Germinal center (tissue), 1 donor: ENCODE data around the gene DAO.
"Not testable (repeated sequence)": the region's sequence is repeated elsewhere in the genome, so short reads cannot be mapped to it uniquely, and the experiment has no call there.

Experiments
- DNase-seq: peaks from one replicate; pipeline ENCODE4 v3.0.0; 2012; ENCODE audit warnings: mixed read lengths, low spot score

The DAO gene

DNA sequence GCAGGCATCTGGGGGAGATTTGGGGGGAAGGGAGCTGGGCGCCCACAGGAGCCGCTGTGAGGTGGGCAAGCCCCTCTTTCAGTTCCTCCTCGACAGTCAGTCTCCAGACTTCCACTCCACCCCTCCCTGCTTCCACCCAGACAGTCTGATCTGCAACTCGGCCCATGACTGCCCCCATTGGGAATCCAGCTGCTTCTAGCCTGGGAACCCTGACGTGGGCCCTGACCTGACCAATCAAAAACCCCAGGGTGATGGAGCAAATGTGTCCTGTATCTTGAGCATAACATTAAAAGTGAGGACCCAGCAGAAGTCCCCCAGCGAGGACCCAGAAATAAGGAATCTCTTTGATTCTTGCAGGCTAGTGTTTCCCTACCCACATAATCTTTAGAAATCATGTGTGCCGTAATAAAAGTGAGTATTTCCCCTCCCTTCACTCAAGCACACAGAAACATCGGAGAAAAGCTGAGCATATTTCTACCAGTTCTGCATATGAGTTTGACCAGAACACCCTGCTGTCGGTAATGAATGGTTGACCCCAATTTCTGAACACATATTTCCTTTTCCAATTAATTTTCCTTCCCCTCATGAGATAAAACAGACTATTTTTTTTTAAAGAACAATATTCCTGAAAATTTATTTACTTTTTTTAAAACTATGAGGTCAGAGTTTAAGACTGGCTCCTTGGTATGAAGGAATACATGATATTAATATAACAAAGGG, 28.9 kb upstream of the DAO start:
- DNase-seq, result peak; percentile 36

DNA sequence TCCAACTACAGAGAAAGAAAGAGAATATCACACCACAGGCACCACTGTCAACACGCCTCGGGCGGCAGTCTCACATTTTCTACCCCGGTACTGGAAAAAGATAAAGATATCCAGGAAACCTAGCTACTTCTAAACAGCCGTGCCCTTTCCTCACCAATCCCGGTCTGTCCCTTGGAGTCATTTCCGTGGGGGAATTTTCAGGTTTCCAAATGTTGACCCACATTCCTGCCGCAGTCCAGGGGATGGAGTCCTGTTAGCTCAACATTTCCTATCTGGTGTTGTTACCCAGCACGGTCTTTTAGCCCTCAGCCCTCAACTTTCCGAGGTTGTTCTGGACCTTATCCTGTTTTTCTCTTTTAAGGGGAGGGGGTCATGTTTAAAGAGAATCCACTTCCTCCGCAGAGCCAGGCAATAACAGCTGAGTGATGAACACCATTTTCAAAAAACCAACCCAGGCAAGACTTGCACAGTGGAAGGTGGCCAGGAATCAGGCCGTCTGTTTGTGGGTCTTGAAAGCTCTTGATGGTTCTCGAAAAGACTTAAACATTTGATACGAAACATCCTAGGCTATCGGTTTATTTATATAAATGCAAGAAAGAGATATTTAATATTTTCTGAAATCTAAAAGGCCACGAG, 27.1 kb upstream of the DAO start:
- DNase-seq, result no peak

DNA sequence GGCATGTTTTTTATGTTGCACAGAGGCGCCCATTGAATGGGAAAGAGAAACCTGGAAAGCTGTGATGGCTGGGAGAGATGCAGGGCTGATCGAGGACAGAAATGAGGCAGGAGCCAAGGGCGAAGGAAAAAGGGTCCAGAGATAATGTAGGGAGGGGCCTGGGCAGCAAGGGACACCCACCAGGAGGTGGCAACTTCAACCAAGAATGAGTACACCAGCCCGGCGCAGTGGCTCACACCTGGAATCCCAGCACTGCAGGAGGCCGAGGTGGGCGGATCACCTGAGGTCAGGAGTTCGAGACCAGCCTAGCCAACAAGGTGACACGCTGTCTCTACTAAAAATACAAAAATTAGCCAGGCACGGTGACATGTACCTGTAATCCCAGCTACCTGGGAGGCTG, 26.5 kb upstream of the DAO start:
- DNase-seq, result no peak

DNA sequence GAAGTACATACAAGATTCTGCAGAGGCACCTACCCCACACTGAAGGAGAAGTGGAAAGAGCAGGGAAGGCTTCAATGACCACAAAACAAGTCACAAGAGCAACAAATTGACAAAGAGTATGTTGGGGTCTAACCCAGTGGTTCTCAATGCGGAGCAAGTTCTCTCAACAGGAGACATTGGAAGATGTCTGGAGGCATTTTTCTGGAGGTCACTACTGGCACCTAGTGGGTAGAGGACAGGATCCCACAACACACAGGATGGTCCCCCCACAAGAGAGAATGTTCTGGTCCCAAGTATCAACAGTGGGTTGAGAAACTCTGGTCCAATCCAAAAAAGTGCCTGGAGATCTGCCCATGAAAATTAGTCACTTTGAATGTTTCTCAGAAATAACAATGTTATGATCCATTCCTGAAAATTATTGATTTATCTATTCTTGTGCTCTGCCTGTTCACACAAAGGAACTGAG, 25.9 kb upstream of the DAO start:
- no peak for DNase-seq

DNA sequence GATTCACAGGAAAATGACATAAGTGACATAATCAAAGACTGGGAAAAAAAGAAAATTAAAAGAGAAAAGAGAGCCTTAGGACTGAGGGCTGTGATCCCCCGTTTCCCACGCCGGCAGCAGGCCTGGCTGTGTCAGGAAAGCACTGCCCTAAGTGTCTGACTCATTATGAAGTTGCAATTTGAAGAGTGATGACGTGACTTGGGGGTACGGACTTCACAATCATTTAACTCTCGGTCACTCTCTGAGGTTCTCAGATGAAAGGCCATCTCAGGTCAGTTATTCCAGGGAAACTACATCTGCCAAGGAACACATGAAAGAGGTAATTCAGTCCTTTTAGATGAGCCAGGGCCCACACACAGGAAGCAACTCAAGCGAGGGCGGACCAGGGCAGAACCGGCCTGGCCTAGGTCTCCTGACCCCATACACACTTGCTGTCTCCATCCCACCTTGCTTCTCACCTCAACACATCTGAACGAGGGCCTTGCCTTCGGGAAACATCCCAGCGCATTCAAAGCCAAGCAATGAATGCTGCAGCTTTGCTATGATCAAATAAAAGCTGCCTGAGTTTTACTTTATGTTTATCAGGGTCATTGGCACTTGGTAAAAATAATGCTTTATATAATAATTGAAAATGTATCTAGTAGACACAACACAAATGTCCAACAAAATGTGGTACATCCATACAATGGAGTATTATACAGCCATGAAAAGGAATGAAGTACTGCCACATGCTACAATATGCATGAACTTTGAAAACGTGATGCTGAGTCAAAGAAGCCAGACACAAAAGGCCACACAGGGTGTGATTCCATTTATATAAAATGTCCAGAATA, 25.2 kb upstream of the DAO start:
- DNase-seq, result no peak

DNA sequence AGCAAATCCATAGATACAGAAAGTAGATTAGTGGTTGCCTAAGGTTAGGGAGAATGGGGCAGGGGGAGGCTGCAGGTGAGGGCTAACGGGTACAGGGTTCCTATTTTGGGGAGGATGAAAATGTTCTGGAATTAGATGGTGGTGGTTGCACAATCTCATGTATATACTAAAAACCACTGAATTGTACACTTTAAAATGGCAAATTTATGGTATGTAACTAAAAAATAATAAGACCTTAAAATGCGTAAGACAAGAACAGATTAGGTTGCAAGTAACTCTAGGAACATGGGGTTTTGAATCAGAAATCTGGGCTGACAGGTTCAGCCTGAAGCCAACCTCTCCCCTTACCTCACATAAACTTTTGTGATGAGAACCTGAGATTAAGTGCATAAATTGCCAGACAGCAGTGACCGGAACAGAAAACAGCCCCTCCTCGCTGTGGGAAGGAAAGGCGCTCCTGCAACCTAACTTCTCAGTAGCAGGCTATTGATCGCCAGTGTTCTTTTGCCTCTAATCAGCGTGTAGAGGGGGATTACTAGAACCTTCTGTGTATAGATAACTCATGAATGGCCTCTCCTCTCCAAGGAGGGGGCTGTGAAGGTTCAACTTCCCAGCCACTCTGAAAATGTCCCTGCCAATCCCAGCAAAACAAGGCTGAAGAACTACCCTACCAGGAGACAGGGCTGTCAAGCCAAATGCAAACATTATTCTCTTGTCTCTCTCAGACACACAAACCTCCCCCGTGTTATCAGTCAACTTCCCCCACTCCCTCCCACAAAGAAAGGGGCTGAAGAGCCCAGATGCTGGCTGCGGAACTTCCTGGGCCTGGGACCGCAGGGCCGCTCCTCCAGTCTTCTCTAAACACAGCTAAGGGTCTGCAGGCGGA, 24.4 kb upstream of the DAO start:
- no peak for DNase-seq

GRCh38 chr12:108856170-108856427, 23.8 kb upstream of the DAO start:
- no peak for DNase-seq

GRCh38 chr12:108856428-108857157, 23.3 kb upstream of the DAO start:
- DNase-seq, result no peak

GRCh38 chr12:108857158-108857407, 22.8 kb upstream of the DAO start:
- DNase-seq, result no peak

- DNase-seq, result no peak
Observed at GRCh38 chr12:108858311-108859074, 21.4 kb upstream of the DAO start.

- not testable (repeated sequence) for DNase-seq
Observed at GRCh38 chr12:108859141-108859922, 20.6 kb upstream of the DAO start.

DNA sequence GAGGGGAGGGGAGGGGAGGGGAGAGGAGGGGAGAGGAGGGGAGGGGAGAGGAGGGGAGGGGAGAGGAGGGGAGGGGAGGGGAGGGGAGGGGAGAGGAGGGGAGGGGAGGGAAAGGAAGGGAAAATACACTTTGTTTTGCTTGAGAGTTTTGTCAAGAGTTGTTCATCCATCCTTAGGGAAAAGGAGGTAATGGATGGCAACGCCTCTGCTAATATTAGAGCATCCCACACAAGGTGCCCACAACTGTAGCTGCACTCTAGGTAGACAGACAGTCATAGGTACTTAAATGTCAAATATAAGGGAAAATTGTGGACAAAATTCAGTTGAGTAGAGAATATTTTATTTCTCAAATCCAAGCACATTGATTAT, 20.0 kb upstream of the DAO start:
- no peak for DNase-seq

- no peak for DNase-seq
Observed at GRCh38 chr12:108860443-108860842, 19.4 kb upstream of the DAO start.

- peak; percentile 54 for DNase-seq
Observed at GRCh38 chr12:108861878-108862587, 17.9 kb upstream of the DAO start.

- DNase-seq, result no peak
Observed at GRCh38 chr12:108862588-108862959, 17.3 kb upstream of the DAO start.

DNA sequence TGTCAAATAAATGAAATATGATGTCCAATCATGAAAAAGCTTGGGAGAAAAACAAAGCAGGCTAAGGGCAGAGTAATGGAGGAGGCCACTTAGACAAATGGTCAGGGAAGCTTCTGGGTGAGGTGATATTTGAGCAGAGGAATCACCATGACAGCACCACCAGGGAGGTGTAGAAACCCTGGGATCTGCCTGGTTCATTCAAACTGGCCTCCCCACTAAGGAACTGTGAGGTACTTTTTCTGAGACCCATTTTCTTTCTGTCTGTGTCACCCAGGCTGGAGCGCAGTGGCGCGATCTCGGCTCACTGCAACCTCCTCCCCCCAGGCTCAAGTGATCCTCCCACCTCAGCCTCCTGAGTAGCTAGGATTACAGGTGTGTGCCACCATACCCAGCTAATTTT, 14.7 kb upstream of the DAO start:
- DNase-seq, result no peak

DNA sequence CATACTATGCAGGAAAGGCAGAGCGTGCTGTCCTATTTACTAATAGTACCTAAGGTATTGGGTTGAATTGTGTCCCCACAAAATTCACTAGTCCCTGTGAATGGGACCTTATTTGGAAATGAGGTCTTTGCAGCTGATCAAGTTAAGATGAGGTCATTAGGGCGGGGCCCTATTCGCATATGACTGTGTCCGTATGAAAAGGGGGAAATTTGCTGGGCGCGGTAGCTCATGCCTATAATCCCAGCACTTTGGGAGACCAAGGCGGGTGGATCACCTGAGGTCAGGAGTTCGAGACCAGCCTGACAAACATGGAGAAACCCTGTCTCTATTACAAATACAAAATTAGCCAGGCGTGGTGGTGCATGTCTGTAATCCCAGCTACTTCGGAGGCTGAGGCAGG, 13.8 kb upstream of the DAO start:
- DNase-seq, result not testable (repeated sequence)

- DNase-seq, result no peak
Observed at GRCh38 chr12:108868781-108869180, 11.1 kb upstream of the DAO start.

DNA sequence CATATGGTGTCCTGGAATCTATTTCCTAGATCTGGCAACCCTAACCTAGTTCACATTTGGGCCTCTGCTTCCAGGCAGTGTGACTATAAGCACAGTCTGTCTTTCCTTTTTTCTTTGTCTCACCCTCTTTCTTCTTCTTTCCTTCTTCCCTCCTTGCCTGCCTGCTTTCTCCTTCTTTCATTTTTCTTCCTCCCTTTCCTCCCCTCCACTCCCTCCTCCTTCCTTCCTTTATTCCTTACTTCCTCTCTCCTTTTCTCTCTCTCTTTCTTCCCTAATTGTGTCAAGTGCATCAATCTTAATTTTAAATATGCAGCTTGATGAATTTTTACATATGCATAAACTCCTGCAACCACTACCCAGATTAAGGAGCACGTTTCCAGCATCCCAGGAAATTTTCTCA, 4.6 kb upstream of the DAO start:
- DNase-seq, result no peak
